GM10248 (cell line): Measurements from ENCODE around the gene NOXA1.
"Not testable (repeated sequence)": the region's sequence is repeated elsewhere in the genome, so short reads cannot be mapped to it uniquely, and the experiment has no call there.

ENCODE experiments used
- CTCF ChIA-PET: fragments of 300-600 bp; sonication (Branson Sonifier 250); formaldehyde crosslinking; extraction: SDS; loops from one replicate; lab custom pipeline; 2021; ENCODE audit warnings: antibody characterized with exemption; lab: Yijun Ruan, JAX
- POLR2A ChIA-PET: fragments of 350-650 bp; sonication (Branson Sonifier 250); formaldehyde crosslinking; extraction: SDS; loops from one replicate; lab custom pipeline; 2020; ENCODE audit warnings: antibody characterized with exemption; lab: Yijun Ruan, JAX
- DNase-seq: peaks from one replicate; pipeline ENCODE4 v3.0.0; 2012; ENCODE audit errors: extremely low spot score
- CTCF ChIP-seq: IDR thresholded peaks from 2 replicates; pipeline ENCODE4 v1.5.1; 2012; ENCODE audit warnings: mild to moderate bottlenecking, low read depth; ENCODE audit errors: extremely low read depth, missing control alignments, control extremely low read depth

Gene NOXA1

GRCh38 chr9:137422604-137423513, at the start of gene NOXA1, which contains the start of gene EXD3:
TSS of gene NOXA1 (plus strand) at chr9:137423393. CDS start at chr9:137423530, 137 bp downstream.
TSS of gene EXD3 (minus strand) at chr9:137423162. CDS start at chr9:137395357, 27,805 bp downstream.
- ChIA-PET POLR2A (interaction anchor here (0.6 to 1.2 kb wide), 3 partner anchors 121 to 182 kb away, joined by 3 to 6 read pairs (median 3); partner anchors contain the start of genes NRARP and TUBB4B), CTCF (interaction anchor here (0.6 to 4.2 kb wide), 27 partner anchors 9 to 334 kb away, joined by 3 to 41 read pairs (median 4); partner anchors contain the start of genes ENTPD8, NRARP, NSMF and PNPLA7)
- peak; percentile 99 for DNase-seq
- TF ChIP-seq CTCF, result peak; percentile 65

- no peak for TF ChIP-seq CTCF
- no peak for DNase-seq
- ChIA-PET POLR2A (no interaction called here), CTCF (no interaction called here)
Observed at GRCh38 chr9:137373611-137373980, 49.6 kb upstream of the NOXA1 start.

- no peak for DNase-seq
- POLR2A ChIA-PET, result no interaction called here
- TF ChIP-seq CTCF, result no peak
- CTCF ChIA-PET, result no interaction called here
Observed at GRCh38 chr9:137374131-137374845, 48.9 kb upstream of the NOXA1 start.

- ChIA-PET CTCF (interaction anchor here (1.4 kb wide), 1 partner anchor 47 kb away, joined by 4 read pairs; the partner anchor contains the start of genes EXD3 and NOXA1), POLR2A (no interaction called here)
- TF ChIP-seq CTCF, result no peak
- DNase-seq, result no peak
Observed at GRCh38 chr9:137375321-137376058, 47.7 kb upstream of the NOXA1 start.

GRCh38 chr9:137376386-137376785, 46.8 kb upstream of the NOXA1 start:
- ChIA-PET CTCF (no interaction called here), POLR2A (no interaction called here)
- no peak for TF ChIP-seq CTCF
- no peak for DNase-seq

GRCh38 chr9:137378688-137379410, 44.3 kb upstream of the NOXA1 start:
- CTCF ChIA-PET, DNase-seq, POLR2A ChIA-PET: not testable (repeated sequence)
